ENCODE measurements around the gene VTI1A.
"Not testable (repeated sequence)": the region's sequence is repeated elsewhere in the genome, so short reads cannot be mapped to it uniquely, and the experiment has no call there.

Gene VTI1A

DNA sequence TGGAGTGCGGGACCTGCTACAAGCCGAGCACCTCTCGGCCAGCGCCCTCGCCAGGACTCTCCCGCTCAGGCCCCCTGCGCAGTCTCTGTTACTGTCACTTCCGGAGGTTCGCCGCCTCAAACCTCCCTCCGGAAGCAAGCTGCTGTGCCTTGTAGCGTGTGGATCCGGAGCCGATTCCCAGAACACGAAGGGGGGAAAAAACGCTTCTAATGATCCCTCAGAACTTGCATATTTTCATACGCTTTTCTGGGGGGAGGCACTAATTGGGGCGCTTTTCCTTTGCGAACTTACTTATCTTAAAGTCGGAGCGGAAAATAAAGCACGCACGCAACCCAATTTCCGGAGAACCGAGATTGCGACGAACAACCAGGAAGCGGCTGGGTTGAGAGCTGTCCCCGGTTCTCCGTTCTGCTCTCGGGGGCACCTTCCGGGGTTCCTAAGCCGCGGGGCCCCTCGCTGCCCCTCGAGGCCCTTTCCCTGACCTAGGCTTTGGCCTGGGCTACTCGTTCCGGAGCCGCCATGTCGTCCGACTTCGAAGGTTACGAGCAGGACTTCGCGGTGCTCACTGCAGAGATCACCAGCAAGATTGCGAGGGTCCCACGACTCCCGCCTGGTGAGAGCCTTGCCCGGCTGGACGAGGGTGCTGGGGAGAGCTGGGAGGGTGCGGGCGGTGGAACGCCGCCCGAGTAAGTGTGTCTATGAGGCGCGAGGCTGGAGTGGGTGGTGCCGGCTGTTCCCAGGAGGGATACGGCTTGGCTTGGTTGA is at the start of gene VTI1A, which contains the start of gene ZDHHC6:
Gene VTI1A (plus strand): TSS at position 361 of the 765 bp plus-strand sequence. CDS start 159 bp downstream, at position 520.
Gene ZDHHC6 (minus strand): TSS at position 60 of the 765 bp plus-strand sequence. CDS start 1,478 bp downstream, outside the sequence.
- peak; percentile 75 for DNase-seq (ENCODE audit: low read depth)

DNA sequence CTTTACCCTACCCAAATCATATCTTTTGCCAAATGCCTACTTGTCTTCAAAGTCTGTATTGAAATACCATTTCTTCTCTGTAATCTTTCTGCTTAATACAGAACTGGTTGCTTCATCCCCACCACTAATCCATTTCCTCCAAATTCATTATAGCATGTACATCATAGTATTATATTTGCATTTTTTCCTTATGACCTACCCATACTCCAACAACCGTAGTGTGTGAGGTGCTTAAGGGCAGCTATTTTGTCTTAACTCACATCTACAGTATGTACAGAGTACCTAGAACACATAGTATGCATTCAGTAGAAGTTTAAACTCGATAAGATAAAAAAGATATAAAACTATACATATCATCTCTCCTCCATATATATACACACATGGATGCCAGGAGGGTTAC is 49.4 kb upstream of the VTI1A start:
- no peak for DNase-seq (ENCODE audit: low read depth)

GRCh38 chr10:112402917-112403316 is 44.1 kb upstream of the VTI1A start:
- DNase-seq (ENCODE audit: low read depth), result no peak

GRCh38 chr10:112404617-112405016 is 42.4 kb upstream of the VTI1A start:
- DNase-seq (ENCODE audit: low read depth), result no peak

GRCh38 chr10:112406806-112407205 is 40.2 kb upstream of the VTI1A start:
- not testable (repeated sequence) for DNase-seq (ENCODE audit: low read depth)

- DNase-seq (ENCODE audit: low read depth), result no peak
Observed at GRCh38 chr10:112407696-112408095, 39.3 kb upstream of the VTI1A start.

DNA sequence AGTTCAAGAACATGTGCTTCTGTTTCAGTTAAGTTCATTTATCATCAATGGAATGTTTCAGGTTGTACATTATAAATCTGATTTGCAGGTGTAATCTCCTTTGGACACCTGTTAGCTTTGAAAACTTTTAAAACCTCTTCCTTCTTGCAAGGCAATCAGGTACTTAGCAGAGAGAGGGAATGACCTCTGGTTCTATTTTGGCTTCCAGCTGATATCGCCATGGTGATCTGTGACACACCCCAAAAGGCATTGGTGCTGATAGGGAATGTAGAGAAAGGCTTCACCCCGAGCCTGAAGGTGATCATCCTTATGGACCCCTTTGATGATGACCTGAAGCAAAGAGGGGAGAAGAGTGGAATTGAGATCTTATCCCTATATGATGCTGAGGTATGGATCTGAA is 37.7 kb upstream of the VTI1A start:
- DNase-seq (ENCODE audit: low read depth), result no peak

GRCh38 chr10:112409755-112410154 is 37.3 kb upstream of the VTI1A start:
- no peak for DNase-seq (ENCODE audit: low read depth)

- no peak for DNase-seq (ENCODE audit: low read depth)
Observed at GRCh38 chr10:112412696-112413095, 34.3 kb upstream of the VTI1A start.

DNA sequence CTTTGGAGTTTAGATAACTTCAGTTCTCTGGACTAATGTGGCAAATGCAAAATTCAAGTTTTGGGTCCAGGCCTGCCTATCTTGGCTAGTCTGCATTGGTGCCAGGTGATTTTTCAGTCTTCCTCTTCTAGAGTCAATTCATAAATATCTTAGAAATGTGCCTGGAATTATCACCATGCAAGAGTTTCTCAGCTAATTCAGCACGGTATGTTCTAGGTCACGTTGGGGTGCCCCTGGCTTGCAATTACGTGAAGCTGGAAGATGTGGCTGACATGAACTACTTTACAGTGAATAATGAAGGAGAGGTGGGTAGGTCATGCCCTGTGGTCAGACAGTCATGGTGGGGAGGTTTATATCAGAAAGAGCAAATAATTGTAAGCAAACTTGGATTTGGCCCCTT is 25.3 kb upstream of the VTI1A start:
- DNase-seq (ENCODE audit: low read depth), result no peak

DNA sequence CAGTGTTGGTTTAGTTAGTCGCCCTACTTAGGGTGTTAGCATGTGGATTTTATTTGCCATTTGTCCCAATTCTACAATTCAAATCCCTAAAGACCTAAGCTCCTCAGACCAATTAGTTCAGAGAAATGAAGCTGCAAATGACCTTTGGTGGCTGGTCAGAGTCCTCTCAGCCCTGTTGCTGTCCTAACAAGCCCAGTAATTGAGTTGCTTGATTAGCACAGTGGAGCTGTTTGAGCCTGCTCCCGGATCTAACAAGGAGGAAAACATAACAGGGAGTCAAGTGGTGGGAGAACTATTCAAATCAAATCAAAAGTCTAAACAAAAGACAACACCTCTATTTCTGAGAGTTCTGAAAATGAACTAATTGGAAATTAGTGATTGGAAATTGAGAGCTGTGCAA is 22.4 kb upstream of the VTI1A start:
- DNase-seq (ENCODE audit: low read depth), result no peak

GRCh38 chr10:112426111-112426510 is 20.9 kb upstream of the VTI1A start:
- DNase-seq (ENCODE audit: low read depth), result no peak

- no peak for DNase-seq (ENCODE audit: low read depth)
Observed at GRCh38 chr10:112429147-112429546, 17.9 kb upstream of the VTI1A start.

DNA sequence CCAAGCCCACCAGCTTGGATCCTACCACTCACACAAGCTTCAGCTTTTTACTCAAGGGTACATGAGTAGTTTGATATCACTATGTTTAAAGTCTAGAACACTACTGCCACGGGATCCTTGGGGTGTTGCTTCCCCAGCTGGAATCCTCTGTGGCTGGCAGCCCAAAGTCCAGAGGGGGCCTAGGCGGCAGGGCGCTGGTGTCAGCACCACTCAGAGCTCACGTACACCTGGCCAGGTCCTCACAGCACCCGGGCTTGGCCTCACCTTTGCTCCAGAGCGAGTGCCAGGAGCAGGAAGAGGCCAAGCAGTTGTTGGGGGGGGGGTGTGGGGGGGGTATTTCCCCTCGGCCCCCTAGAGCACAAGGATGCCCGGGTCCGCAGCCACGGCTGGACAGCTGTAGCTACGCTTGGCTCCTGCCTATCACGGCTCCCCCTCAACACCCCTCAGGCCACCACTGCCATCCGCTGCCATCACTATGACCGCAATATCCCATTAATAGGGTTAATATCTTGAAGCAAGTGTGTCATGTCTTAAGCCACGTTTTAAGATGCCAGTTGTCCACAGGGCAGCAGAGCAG is 17.3 kb upstream of the VTI1A start:
- no peak for DNase-seq (ENCODE audit: low read depth)

- DNase-seq (ENCODE audit: low read depth), result no peak
Observed at GRCh38 chr10:112433136-112433535, 13.9 kb upstream of the VTI1A start.

DNA sequence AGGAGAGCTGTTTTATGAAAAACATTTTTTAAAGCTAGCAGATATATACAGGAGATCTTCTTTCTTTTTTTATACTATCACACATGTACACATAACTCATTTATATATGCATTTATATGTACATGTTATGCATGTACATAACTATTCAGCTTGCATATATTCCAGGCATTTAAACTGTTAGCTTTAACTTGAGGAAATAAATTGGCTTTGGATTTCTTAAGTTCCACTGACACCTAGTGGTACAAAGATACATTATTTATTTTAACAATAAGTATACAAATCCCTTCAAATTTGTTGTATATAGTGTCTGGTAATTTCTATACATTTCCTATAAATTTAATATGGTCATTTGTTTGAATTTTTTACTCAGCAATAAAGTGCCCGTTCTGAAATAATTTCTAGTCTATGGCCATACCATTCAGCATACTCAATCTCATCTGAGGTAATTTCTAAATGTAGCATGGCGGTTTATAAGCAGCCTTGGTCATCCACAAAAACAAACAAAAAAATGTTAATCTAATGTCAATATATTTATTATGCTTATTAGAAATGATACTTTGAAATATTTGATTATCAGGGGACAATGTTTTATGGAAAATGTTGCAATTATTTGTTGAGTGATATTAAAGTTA is 11.9 kb upstream of the VTI1A start:
- no peak for DNase-seq (ENCODE audit: low read depth)

- no peak for DNase-seq (ENCODE audit: low read depth)
Observed at GRCh38 chr10:112438356-112438755, 8.7 kb upstream of the VTI1A start.

GRCh38 chr10:112441520-112441919 is 5.5 kb upstream of the VTI1A start:
- no peak for DNase-seq (ENCODE audit: low read depth)

DNA sequence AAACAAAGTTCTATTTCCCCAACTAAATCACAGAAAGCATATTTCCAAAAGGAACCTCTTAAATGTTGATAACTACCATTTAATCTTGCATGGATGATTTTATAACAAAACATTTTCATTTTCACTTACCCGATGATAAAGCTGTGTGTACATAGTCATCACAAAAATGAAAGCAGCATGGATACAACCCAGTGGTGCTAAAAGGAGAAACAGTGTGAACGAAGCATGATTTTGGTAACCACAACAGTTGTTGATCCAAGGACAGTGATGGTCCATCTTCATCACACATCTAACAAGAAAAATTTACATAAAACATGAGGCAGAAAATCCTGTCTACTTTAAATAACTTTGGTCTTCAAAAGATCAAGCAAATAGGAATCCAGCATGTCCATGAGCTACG is 5.0 kb upstream of the VTI1A start:
- DNase-seq (ENCODE audit: low read depth), result no peak

- DNase-seq (ENCODE audit: low read depth), result no peak
Observed at GRCh38 chr10:112446055-112446854, 760 bp upstream of the VTI1A start.

DNA sequence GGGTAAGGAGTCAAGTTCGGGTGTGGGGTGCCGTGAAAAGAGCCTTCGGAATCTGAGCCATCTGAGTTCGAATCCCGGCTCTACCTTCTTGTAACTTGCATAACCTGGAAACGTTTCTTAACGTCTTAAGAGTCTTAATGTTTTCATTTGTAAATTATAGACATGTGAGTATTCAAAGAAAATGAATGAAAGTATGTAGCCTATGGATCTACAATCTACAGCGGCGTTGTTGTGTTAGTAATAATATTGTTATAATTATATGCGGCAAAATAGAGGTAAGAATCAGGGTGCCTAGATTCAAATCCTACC is 559 bp downstream of the VTI1A start:
- DNase-seq (ENCODE audit: low read depth), result no peak

DNA sequence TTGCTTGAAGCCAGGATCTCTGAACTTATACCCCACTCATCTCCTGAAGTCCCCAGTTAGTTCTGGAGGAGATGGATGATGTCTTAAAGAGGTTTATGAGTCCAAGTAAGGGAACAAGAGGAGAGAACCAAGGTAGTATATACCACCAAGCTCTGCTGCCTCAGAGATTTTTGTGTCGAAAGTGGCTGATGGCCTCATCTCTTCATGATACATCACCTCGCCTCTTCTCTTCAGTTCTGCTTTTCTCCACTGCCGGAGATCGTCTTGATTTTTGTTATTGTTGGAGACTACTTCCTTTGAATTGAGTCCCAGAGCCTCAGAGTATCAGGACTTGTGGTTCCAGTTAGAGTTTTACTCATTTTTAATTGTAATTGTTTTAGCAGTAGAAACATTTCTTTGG is 1.9 kb downstream of the VTI1A start:
- no peak for DNase-seq (ENCODE audit: low read depth)
